ENCODE results near the gene SYNE3.

DNA sequence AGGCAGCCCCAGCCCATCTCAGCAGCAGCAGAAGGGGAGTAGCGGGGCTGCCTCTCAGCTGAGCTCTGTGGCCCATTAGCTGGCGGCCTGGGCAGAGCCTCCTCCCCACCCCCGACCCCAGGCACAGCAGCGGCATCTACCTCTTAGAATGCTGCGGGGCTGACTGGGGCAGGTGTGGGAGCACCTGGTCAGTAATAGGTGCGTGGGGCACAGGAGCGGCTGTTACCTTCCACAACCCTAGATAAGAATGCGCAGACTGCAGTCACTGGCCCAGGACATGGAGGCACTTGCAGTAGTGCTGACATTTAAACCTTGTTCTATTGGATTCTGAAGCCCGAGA is 35.6 kb downstream of the SYNE3 start:
- TF ChIP-seq, protein P1, sequence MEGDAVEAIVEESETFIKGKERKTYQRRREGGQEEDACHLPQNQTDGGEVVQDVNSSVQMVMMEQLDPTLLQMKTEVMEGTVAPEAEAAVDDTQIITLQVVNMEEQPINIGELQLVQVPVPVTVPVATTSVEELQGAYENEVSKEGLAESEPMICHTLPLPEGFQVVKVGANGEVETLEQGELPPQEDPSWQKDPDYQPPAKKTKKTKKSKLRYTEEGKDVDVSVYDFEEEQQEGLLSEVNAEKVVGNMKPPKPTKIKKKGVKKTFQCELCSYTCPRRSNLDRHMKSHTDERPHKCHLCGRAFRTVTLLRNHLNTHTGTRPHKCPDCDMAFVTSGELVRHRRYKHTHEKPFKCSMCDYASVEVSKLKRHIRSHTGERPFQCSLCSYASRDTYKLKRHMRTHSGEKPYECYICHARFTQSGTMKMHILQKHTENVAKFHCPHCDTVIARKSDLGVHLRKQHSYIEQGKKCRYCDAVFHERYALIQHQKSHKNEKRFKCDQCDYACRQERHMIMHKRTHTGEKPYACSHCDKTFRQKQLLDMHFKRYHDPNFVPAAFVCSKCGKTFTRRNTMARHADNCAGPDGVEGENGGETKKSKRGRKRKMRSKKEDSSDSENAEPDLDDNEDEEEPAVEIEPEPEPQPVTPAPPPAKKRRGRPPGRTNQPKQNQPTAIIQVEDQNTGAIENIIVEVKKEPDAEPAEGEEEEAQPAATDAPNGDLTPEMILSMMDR (IDR thresholded peaks at IDR 0.05; ENCODE audit: insufficient read depth, low read length), result no peak
- TF ChIP-seq GABPA (IDR thresholded peaks at IDR 0.05; ENCODE audit: low read depth), result no peak
- TF ChIP-seq, protein P2, sequence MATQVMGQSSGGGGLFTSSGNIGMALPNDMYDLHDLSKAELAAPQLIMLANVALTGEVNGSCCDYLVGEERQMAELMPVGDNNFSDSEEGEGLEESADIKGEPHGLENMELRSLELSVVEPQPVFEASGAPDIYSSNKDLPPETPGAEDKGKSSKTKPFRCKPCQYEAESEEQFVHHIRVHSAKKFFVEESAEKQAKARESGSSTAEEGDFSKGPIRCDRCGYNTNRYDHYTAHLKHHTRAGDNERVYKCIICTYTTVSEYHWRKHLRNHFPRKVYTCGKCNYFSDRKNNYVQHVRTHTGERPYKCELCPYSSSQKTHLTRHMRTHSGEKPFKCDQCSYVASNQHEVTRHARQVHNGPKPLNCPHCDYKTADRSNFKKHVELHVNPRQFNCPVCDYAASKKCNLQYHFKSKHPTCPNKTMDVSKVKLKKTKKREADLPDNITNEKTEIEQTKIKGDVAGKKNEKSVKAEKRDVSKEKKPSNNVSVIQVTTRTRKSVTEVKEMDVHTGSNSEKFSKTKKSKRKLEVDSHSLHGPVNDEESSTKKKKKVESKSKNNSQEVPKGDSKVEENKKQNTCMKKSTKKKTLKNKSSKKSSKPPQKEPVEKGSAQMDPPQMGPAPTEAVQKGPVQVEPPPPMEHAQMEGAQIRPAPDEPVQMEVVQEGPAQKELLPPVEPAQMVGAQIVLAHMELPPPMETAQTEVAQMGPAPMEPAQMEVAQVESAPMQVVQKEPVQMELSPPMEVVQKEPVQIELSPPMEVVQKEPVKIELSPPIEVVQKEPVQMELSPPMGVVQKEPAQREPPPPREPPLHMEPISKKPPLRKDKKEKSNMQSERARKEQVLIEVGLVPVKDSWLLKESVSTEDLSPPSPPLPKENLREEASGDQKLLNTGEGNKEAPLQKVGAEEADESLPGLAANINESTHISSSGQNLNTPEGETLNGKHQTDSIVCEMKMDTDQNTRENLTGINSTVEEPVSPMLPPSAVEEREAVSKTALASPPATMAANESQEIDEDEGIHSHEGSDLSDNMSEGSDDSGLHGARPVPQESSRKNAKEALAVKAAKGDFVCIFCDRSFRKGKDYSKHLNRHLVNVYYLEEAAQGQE (IDR thresholded peaks at IDR 0.05; ENCODE audit: insufficient replicate concordance, low read depth), result no peak

Data from HL-60 (cell line).